Activated CD8-positive, alpha-beta memory T cell treated with anti-CD3 and anti-CD28 coated beads for 36 hours (primary cell): ENCODE results near the gene LRRC8D. TPM values are rescaled to one million over a fixed set of nuclear protein-coding genes. Genes with fewer than 3 reads are reported as not detected.
"Not testable (repeated sequence)": the region's sequence is repeated elsewhere in the genome, so short reads cannot be mapped to it uniquely, and the experiment has no call there.

Experiments used
- CTCF ChIA-PET: fragments of 350-600 bp; sonication (Branson Sonifier 250); formaldehyde crosslinking; loops from one replicate; lab custom pipeline; 2021; ENCODE audit warnings: antibody characterized with exemption; lab: Charles Lee
- POLR2A ChIA-PET: fragments of 350-600 bp; sonication (Branson Sonifier 250); formaldehyde crosslinking; loops from one replicate; lab custom pipeline; 2021; ENCODE audit warnings: antibody characterized with exemption; lab: Charles Lee
- total RNA-seq, 2 experiments: library from RNA; stranded (reverse); gene quantifications; one replicate each; pipeline ENCODE4 v1.2.3, GENCODE V29; 2021

Gene LRRC8D
- total RNA-seq, 2 experiments from 2014 or later, result 39.4 to 40.4 TPM

DNA sequence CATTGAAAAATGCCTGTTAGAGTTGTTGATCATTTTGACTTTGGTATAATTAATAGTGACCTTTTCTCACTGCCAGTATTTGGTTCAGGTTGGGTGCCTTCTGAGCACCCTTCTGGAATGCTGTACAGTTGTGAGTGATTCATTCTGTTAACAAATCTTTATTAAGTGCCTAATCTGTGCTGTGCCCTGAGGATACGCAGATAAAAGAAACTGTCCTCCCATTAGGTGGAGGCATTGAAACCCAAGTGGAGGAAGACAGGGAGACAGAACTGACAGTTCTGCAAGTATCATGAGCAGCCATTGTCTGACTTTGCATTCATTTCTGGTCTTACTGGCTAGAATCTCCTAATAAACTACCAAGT lies 97.9 kb downstream of the LRRC8D start:
- CTCF ChIA-PET, result no interaction called here

DNA sequence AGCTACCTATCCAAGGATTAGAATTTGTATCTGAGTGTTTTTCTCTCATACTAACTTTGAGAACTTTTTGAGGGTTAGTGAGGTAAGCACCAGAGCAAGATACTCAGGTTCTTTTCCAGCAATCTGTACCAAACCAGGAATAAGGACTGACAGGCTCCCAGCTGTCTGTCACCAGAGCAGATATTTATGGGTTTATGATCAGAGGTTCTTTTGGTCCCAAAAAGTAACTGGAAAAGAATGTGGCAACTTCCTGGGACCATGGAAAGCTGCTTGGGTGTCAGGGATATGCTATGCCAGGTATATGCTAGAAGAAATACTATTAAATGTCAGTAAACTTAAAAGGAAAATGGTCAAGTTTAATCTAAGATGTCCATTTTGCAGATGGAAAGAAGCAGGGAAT lies 98.3 kb downstream of the LRRC8D start:
- CTCF ChIA-PET, result no interaction called here
- POLR2A ChIA-PET, result no interaction called here

More for the DNA sequence above, 97.9 kb downstream of the LRRC8D start:
- POLR2A ChIA-PET, result no interaction called here

DNA sequence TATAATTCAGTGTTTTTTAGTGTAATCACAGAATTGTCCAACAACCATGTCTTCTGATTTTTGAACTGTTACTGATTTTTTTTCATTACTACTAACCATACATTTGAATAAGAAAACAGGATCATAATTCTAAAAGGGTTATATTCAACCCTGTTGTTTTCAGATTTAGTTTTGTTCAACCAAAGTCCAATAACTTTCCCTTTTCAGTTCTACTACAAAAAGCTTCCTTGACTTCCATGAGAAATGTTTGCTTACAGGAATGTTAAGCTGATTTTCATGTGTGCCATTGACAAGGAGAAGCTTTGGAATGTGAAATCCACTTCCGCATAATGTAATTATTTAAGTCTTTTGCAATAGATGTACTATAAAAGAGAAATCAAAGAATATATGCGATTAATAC lies 102.1 kb downstream of the LRRC8D start:
- ChIA-PET CTCF (no interaction called here), POLR2A (no interaction called here)

DNA sequence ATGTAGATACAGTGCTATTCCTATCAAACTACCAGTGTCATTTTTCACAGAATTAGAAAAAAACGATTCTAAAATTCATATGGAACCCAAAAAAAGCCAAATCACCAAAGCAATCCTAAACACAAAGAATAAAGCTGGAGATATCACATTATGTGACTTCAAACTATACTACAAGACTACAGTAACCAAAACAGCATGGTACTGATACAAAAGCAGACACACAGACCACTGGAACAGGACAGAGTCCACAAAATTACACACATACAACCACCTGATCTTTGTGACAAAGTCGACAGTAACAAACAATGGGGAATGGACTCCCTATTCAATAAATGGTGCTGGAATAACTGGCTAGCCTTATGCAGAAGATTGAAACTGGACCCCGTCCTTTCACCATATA lies 102.7 kb downstream of the LRRC8D start:
- ChIA-PET CTCF (interaction anchor here (0.6 kb wide), 1 partner anchor 29 kb away, joined by 3 read pairs; no protein-coding TSS in a partner anchor), POLR2A (no interaction called here)

DNA sequence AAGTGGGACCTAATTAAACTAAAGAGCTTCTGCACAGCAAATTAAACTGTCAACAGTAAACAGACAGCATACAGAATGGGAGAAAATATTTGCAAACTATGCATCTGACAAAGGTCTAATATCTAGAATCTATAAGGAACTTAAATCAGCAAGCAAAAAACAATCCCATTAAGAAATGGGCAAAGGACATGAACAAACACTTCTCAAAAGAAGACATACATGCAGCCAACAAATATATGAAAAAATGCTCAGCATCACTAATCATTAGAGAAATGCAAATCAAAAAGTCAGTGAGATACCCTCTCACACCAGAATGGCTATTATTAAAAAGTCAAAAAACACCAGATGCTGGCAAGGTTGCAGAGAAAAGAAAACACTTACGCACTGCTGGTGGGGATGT lies 103.2 kb downstream of the LRRC8D start:
- CTCF ChIA-PET, result interaction anchor here (0.6 kb wide), 1 partner anchor 28 kb away, joined by 3 read pairs; no protein-coding TSS in a partner anchor
- POLR2A ChIA-PET, result not testable (repeated sequence)

DNA sequence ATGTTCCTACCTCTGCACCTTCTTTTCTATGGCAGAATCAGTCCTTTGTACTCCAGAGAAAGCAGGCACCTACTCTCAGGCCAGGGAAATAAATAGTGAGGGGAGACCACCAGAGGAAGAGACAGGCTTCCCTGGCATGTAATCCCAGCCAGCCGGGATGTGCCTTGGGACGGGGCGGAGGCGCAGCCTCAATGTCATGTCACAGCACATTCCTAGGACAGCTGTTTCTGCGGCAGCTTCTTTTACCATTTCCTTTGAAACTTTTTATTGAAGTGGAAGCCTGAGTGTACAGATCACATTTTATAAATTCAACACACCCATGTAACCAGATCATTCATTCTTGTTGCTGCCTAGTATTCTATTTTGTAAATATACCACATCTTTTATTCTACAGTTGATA lies 106.2 kb downstream of the LRRC8D start:
- ChIA-PET CTCF (interaction anchor here (1.2 kb wide), 1 partner anchor 9 kb away, joined by 3 read pairs; no protein-coding TSS in a partner anchor), POLR2A (no interaction called here)

DNA sequence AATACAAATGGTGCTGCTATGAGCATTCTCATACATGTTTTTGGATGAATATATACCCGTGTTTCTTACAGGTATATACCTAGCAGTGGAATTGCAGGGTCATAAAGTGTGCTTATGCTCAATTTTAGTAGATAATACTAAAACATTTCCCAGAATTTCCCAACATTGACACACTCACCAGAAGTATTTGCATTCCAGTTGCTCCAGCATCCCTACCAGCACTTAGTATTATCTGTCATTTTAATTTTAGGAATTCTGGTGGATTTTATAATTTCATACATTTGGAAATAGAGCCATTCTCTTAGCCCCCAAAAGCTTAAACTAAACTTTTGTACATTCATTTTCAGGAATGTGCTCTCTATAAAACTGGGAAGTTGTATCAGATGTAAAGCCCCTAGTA lies 106.6 kb downstream of the LRRC8D start:
- ChIA-PET POLR2A (no interaction called here), CTCF (no interaction called here)

DNA sequence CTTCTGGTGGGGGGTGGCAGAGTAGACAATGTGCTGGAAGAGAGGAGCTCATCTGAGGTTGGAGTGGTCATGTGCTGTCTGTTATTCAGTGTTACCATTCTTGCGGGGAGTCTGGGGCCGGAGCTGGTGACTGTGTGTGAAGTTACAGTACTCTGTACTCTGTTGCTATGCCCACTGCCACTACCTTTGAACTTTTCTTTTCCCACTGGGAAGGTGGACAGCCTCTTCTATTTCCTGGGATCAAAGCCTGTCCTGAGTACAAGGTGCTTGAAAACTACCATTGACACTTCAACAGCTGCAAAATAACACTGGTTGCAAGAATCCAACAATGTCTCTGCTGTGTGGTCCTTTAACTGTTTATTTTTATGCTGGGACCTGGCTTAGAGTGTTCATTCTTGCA lies 107.7 kb downstream of the LRRC8D start:
- POLR2A ChIA-PET, result no interaction called here
- CTCF ChIA-PET, result no interaction called here

DNA sequence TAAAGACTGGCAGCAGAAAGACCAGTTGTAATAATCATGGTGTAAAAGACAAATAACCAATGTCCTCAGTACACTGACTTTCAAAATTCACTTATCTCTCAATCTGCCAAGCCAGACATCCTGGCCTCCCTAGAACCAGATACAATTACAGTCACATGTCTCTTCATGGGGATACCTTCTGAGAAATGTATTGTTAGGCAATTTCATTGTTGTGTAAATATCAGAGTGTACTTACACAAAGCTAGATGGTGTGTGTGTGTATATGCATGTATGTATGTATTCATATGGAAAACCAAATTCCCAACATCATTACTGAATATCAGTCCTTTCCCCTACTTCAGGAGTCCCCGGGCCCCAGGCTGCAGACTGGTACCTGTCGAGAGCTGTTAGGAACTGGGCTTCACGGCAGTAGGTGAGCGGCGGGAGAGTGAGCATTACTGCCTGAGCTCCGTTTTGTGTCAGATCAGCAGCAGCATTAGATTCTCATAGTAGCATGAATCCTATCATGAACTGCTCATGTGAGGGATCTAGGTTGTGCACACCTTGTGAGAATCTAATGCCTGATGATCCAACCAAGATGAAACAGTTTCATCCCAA lies 108.7 kb downstream of the LRRC8D start:
- CTCF ChIA-PET, result no interaction called here
- POLR2A ChIA-PET, result no interaction called here

DNA sequence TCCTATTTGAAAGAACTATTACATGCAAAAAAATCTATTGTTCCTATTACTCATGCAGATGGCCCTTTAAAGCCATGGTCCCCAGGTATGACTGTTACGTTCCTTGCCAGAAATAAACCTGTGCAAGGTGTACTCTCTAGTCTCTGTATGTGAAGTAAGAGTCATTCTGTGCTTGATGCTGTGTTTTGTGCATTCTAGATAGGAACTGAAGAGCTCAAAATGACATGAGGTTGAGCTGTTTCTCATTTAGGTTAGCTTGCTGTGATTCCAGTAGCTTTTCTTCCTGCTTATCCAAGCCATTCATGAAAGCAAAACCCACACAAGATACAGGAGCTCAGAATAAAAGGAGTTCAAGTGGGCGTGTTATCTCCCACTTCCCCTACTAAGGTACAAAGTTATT lies 109.7 kb downstream of the LRRC8D start:
- ChIA-PET CTCF (interaction anchor here (0.7 kb wide), 1 partner anchor 16 kb away, joined by 3 read pairs; no protein-coding TSS in a partner anchor), POLR2A (no interaction called here)

DNA sequence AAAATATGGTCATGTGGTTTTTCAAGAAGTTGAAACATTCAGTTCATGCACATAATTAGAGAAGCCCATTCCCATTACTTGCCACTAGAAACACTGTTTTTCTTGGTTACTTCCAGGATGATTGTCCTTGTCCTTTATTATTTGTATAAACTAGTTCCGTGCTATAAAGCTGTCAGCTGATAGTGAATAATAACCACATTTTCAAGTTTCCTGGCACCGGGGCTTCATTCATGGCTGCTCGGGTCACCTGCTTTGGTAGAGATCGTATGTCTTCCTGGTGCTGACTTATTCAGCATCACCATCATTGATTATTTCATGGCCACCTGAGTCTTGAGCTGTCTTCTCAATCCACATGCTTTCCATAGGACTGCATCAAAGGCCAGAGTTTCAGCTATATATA lies 111.1 kb downstream of the LRRC8D start:
- ChIA-PET POLR2A (no interaction called here), CTCF (no interaction called here)

DNA sequence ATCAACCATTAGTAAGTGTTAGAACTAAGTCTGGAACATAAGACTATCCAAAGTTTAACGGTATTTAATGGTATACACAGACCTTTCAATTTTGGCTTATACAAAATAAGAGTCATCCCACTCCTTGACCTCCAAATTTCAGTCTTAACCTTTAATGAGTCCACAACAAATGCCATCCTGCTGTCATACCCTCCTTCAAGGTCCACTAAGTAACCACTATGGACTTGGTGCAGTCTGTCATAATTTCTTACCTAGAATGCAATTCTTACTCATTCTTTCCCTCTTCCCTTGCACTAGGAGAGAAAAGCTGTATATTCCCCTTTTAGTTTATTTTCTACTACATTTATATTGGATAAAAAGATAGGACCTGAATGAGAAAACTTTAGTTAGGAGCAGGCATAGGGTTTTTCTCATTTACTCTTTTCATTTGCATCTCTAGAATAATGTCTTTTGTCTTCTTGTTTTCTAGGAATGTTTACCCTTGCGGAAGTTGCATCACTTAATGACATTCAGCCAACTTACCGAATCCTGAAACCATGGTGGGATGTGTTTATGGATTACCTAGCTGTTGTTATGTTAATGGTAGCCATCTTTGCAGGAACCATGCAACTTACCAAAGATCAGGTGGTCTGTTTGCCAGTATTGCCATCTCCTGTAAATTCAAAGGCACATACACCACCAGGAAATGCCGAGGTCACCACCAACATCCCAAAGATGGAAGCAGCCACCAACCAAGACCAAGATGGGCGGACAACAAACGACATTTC lies 111.9 kb downstream of the LRRC8D start:
- ChIA-PET POLR2A (no interaction called here), CTCF (no interaction called here)

DNA sequence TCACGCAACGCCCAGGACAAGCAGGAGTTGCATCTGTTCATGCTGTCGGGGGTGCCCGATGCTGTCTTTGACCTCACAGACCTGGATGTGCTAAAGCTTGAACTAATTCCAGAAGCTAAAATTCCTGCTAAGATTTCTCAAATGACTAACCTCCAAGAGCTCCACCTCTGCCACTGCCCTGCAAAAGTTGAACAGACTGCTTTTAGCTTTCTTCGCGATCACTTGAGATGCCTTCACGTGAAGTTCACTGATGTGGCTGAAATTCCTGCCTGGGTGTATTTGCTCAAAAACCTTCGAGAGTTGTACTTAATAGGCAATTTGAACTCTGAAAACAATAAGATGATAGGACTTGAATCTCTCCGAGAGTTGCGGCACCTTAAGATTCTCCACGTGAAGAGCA lies 113.6 kb downstream of the LRRC8D start:
- POLR2A ChIA-PET, result no interaction called here
- CTCF ChIA-PET, result no interaction called here

DNA sequence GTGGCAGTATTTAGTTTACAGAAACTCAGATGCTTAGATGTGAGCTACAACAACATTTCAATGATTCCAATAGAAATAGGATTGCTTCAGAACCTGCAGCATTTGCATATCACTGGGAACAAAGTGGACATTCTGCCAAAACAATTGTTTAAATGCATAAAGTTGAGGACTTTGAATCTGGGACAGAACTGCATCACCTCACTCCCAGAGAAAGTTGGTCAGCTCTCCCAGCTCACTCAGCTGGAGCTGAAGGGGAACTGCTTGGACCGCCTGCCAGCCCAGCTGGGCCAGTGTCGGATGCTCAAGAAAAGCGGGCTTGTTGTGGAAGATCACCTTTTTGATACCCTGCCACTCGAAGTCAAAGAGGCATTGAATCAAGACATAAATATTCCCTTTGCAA lies 114.4 kb downstream of the LRRC8D start:
- ChIA-PET CTCF (no interaction called here), POLR2A (no interaction called here)

DNA sequence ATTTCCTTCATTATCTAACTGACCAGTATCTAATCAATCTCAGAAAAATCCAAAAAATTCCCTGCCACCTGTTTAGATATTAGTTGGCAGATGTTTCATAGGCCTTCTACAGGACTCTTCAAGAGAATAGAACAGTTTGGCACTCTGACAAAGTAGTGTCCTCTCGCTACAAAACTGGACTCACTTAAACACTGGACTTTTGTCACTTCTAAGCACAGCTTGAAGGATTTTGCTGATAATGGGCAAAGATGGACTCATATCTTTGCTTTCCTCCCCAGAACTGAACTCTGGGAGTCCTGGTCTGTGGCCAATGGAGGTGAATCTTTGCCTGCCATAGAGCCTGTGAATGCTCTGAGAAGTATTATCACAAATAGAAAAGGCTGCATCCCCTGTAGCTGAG lies 115.9 kb downstream of the LRRC8D start:
- ChIA-PET CTCF (no interaction called here), POLR2A (no interaction called here)

DNA sequence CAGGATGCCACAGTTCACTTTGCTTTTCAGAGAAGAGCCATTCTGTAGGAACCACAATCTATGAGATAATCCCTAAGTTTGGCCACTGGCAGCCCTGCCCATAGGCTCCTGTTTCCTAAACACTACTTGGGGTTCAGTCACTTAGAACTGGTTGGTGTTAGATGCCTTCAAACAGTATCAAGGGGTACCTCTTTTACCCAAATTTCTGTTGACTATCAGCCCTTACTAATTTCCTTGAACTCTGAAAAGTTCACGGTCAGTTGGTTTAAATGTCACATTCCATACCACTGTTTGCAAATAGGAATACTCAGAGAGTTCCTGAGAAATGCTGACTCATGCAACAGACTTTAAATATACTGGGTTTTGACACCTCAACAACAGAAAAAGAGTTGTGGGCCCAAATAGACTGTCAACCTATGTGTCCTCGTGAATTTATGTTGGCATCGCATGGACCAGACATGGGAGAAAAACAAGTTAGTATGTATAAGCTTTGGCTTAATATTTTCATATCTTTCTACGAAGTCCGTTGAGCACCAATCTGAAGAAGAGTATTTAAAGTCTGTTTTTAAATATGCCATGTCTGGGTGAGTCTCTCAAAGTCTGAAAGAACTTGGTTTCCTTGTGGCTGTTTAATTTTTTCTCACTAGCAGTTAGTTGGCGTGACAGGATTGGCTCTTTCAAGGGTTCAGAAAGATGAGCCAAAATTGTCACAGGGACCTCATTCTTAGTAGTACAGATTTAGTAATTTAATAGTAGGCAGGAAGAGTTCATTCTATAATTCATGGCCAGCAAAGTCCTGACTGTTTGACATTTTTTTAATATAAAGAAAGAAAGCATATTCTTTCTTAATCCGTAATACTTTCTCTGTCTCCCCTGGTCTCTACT lies 117.6 kb downstream of the LRRC8D start:
- CTCF ChIA-PET, result interaction anchor here (0.8 kb wide), 1 partner anchor 12 kb away, joined by 4 read pairs; no protein-coding TSS in a partner anchor
- POLR2A ChIA-PET, result no interaction called here

DNA sequence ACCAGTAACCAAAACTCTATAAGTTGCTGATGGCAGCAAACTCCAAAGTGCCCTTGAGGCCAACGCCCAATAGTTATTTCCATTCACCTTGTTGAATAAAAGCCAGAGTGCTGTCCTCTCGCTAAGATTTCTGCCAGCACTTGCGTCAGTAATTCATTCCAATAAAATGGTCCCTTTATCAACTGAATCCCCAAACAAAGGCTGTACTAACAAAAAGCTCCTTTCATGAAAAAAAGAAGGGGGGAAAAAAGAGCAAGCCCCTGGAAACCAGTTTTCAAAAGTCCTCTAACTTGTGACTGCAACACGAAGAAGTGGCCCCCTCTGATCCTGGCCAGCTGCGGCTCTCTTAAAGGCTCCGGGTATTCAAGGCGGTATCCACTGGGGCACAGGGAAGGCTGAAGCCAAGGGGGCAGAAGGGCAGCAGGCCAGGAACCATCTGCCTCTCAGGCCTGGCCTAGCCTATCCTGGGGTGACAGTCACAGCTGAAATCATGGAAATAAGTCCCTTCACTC lies 118.3 kb downstream of the LRRC8D start:
- ChIA-PET CTCF (no interaction called here), POLR2A (no interaction called here)

DNA sequence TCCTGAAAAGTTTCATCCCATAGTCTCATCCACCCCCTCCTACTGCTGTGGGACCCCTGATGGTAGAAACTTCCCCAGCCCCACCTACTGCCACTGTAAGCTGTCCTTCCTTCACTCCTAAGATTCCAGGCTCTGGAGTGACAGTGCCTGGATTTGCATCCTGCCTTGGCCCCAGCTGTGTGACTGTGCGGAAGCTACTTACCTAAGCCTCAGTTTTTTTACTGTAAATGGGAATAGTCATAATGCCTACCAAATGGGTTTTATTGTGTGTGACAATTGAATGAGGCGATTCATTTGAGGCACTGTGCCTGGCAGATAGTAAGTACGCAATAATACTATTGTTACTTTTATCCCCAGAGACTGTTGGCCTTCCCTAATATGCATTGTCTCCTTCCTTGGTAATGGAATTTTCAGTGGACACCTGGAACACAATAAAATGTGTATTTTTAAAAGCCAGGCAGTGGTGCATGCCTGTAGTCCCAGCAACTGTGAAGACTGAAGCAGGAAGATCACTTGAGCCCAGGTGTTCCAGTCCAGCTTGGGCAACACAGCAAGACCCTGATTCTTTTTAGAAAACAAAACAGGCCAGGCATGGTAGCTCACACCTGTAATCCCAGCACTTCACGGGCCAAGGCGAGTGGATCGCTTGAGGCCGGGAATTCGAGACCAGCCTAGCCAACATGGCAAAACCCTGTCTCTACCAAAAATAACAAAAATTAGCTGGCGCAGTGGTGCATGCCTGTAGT lies 119.0 kb downstream of the LRRC8D start:
- CTCF ChIA-PET, result no interaction called here
- POLR2A ChIA-PET, result no interaction called here

DNA sequence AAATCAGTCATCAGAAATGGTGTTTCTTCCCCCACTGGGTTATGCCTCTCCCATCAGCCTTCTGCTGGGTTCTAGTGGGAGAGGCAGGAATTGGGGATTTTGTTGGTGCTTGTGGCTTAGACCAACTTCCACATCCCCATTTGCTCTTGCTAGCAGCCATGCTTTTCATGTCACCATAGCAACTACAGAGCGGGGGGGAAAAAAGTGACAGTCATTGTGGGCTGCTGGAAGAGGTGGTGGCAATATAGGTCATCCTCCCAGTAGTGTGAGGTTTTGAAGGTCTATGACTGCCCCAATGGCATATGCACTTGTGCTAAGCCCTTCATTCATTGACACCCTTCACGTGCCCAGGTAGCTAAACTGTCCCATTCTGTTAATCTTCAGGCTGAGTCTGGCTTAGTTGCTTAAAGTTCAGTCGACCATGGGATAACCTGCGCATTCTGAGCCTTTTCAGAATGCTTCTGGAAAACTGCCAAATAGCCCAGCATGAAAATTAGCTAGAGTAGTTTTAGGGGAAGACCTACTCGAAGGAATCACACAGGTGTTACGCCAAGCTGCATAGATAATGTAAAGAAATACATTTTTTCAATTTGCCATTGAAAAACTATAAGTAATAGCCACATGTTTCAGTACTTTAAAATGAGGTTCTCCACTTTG lies 120.4 kb downstream of the LRRC8D start:
- CTCF ChIA-PET, result no interaction called here
- POLR2A ChIA-PET, result no interaction called here
